NCI-H146 treated with DMSO at 0.1 percent for 48 hours (cell line): ENCODE data around the gene USP1.

Experiments
- DNase-seq: peaks from one replicate; lab custom pipeline; 2025; ENCODE audit not compliant: unreplicated experiment; lab: John Stamatoyannopoulos, UW

USP1 gene, protein sequence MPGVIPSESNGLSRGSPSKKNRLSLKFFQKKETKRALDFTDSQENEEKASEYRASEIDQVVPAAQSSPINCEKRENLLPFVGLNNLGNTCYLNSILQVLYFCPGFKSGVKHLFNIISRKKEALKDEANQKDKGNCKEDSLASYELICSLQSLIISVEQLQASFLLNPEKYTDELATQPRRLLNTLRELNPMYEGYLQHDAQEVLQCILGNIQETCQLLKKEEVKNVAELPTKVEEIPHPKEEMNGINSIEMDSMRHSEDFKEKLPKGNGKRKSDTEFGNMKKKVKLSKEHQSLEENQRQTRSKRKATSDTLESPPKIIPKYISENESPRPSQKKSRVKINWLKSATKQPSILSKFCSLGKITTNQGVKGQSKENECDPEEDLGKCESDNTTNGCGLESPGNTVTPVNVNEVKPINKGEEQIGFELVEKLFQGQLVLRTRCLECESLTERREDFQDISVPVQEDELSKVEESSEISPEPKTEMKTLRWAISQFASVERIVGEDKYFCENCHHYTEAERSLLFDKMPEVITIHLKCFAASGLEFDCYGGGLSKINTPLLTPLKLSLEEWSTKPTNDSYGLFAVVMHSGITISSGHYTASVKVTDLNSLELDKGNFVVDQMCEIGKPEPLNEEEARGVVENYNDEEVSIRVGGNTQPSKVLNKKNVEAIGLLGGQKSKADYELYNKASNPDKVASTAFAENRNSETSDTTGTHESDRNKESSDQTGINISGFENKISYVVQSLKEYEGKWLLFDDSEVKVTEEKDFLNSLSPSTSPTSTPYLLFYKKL

DNA sequence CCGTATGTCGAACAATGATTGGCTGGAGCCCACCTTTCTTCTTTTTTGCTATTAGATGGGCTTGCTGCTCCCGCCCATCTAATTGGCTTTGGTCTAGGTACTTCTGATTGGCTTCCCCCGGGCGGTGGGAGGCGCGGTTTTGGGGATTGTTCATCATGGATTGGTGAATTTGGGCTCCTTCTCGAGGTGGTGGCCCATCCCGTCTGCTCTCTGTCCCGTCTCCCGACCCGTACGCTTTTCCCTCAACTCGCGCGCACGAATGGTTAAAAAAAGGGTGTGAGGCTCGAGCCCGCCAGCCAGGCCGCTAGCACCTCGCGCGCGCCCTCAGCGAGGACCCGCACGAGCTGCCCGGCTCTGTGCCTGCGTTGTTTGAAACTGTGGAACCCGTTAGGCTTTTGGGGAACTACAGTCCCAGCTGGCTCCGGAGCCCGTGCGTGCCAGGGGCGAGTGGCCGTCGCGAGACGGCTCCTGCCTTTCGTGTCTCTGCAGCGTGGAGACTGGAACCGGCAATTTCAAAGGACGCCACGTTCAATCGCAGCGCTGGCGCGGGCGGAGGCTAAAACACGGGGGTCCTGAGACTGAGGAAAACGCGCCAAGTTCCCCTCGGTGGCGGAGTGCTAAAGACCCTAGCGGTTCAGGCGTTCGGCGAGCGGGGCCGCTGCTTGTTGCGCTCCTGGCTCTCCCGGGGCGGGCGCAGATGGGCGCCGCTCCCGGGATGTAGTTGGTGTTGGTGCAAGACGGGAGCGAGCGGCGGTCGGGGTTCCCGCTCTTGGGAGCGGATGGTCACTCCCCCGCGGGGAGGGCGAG, at the start of gene USP1:
Gene USP1 (plus strand): TSS at position 584 of the 807 bp plus-strand sequence. CDS start 2,819 bp downstream, outside the sequence.
- DNase-seq = peak; percentile 100

DNA sequence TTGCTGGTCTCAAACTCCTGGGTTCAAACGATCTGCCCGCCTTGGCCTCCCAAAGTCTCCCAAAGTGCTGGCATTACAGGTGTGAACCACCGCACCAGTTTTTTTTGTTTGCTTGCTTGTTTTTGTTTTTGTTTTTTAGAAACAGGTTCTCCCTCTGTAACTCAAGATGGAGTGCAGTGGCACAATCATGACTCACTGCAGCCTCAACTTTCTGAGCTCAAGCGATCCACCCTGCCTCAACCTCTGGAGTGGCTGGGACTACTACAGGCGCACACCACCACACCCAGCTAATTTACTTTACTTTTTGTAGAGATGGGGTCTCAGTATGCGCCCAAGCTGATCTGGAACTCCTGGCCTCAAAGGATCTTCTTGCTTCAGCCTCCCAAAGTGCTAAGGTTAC, 47.3 kb upstream of the USP1 start:
- DNase-seq = no peak

DNA sequence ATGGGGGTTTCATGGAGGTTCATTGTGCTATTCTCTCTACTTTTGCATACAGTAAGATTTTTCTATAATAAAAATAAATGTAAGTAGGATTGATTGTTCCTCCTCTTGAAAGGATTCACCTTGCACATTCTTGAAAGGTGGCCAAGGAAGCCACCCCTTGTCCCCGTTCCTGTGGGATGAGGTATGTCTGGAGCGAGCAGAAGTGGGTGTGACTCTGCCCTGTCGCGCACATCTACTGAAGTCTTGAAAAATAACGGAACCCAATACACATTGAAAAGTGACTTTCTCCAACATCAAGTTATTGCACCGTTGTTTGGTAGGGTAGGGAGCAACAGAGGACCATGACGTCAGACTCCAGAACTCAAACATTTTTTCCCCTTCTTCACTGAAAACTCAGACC, 46.8 kb upstream of the USP1 start:
- no peak for DNase-seq

DNA sequence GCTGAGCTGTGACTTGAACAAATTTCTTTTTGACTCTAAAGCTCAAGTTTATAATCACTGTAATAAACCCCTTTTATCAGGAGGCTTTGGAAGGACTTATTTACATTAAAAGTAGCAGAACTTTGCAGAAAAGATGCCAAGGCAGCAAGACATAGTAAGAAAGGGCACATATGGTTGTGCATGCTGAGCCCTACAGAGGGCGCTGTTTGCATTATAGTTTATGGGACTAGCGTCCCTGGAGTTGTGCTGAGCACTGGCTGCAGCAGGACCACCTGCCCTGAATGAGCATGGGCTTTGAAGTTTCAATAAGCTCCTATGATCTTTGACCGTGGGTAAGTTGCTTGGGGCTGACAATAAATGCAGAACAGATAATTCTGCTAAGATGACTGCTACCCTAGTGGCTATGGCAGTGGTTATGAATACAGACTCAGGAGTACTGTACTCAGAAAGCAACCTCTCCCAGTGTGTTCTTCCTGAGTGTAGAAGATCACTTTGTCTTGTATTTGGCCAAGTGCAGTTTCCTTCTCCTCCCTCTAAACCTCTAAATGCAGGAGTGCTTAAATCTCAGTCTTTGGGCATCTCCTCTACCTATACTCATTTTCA, 45.4 kb upstream of the USP1 start:
- peak; percentile 8 for DNase-seq

DNA sequence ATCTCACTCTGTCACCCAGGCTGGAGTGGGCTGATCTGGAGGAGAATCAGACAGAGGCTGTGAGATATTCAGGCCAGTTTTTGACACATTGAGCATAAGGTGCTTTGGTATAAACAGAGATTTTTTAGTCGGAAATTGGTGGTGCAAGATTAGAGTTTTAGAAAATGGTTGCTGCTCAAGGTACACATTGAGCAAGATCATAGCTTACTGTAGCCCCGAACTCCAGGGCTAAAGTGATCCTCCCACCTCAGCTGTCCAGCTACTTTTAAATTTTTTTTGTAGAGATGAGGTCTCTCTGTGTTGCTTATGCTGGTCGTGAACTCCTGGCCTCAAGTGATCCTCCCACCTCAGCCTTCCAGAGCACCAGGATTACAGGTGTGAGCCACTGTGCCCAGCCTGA, 43.9 kb upstream of the USP1 start:
- no peak for DNase-seq

DNA sequence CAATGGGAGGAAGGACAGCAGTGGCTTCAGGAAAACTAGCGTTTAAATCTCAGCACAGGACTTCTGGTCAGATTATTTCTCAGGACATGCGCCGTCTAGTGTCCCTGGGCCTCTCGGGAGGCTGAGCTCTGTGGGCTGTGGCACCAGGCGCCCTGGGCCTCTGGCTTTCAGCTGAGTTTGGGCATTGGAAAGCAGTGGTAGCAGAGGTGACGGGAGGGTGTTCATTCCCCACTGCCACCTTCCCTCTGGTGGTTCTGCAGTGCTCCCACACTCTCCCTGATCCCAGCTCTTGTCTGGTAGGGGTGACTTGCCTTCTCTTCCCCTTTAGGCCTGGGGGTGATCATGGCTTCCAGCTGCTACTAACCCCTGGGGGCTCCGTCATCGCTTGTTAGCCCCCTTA, 42.2 kb upstream of the USP1 start:
- no peak for DNase-seq

DNA sequence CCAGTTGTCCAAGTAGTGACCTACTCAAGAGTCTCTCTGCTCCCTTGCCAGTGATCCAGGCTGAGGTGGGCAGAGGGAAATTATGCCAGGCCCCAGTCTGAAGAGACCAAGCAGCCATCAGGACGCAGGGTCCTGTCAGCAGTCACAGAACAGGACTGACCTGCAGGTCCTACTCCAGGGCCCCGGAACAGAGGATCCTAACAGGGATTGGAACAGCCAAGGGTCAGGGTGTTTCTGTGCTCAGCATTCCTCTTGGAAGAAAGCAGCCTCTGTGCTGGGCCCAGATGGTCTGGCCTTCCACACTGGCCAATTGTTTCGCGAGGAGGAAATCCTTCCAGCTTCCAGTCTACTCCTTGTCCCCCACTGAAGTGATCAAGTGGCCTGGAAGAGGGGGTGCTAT, 41.6 kb upstream of the USP1 start:
- DNase-seq = no peak

DNA sequence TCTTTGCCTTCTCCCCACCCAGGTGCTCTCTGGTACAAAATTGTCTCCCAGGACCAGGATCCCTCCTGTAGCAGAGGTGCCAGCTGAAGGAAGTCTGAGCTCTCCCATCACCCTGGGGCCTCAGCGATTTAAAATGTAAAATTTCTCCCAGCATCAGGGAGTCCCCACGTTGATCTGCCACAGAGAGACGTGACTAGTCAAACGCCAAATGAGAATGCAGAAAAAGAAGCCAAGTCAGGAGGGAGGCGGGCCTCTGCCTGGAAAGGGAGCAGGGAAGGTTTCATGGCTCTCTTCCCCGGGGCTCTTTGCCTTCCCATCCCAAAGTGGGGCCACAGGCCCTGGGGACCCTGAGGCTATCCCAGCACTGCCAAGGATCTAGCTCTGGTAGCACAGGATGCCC, 40.0 kb upstream of the USP1 start:
- DNase-seq = no peak

DNA sequence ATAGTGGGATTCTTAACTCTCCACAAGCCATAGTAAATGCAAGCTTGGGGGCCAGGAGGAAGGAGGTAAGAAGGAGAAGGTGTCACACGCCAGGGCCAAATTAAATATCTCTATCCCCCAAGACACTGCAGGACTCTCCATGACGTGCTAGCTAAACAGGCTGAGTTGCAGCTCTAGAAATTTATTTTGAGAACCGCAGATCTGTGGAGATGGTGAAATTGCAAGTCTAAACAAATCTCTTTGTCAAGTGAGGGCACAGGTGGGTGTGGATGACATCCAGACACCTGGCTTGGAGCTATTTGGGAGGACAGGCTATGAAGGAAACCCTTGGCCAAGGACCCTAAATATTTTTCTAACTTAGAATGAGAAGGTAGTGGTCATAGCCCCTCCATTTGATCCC, 39.5 kb upstream of the USP1 start:
- no peak for DNase-seq

DNA sequence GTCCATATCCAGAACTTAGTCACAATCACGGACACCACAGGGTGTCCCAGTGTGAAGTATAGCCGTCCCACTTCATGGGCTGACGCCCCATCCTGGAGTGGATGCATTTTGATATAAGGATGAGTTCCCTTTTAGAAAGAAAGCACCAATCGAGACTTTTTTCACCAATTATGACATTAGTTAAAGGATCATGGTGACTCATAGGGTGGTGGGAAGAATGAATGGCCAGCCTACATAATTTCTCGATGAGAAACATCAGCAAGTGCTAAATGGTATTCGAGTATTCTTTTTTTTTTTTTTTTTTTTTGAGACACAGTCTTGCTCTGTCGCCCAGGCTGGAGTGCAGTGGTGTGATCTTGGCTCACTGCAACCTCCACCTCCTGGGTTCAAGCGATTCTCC, 38.5 kb upstream of the USP1 start:
- no peak for DNase-seq

DNA sequence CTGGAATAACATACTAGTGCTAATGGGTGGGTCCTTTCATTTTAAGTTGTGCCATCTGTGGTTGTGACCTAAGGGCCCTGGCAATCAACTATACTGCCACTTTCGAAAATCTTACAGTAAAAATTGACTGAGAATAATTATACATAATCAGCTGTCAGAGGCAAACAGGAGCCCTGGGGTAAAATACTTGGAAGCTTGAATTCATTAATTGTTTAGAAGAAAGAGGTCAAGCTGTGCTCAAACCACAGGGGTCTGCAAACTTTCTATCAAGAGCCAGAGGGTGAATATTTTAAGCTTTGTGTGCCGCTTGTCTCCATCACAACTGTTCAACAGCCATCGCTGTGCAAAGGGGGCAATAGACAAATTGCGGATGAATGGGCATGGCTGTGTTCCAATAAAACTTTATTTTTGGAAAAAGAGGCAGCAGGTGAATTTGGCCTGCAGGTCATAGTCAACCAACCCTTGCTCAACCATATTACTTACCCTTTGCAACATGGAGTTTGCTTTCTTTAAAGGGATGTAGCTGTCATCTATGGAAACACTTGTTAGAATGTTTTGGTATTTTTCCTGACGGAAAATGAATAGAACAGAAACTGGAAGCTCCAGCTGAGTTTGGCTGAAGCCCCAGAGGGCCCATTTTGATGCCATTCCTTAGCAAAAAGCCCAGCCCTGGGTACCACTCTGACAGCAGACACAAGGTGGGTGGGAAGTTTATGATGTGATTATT, 35.7 kb upstream of the USP1 start:
- peak; percentile 93 for DNase-seq

DNA sequence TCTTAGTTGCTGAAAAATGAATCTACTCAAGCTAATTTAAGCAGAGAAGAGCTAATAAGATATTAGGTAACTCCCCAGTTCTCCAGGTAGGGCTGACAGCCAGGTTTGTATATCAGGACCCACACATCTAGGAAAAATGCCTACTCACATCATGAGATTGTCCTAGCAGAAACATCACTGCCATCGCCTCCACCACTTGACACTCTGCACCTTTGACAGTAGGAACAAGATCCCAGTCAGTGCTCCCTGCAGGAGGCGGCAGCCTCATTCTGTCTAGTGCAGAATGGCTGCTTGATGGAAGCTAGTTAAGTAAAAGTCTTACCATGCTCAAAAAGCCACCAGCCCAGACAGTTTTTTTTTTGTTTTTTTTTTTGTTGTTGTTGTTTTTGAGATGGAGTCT, 31.6 kb upstream of the USP1 start:
- DNase-seq = no peak

DNA sequence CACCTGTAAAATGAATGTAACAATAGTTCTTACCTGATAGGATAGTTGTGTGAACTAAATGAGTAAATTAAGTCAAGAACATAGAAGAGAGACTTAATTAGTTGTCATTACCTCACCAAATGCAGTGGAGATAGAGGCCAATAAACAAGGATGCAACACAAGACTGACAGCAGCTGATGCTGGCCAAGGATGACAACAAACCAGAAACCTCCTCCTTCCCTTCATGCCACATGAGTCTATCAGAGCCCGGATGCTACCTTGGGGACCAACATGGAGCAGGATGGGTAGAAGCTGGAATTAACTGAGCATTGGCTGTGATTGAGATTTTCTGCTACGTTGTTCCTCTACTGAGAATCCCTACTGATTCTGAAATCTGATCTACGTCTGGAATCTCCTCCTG, 30.3 kb upstream of the USP1 start:
- DNase-seq = peak; percentile 8

DNA sequence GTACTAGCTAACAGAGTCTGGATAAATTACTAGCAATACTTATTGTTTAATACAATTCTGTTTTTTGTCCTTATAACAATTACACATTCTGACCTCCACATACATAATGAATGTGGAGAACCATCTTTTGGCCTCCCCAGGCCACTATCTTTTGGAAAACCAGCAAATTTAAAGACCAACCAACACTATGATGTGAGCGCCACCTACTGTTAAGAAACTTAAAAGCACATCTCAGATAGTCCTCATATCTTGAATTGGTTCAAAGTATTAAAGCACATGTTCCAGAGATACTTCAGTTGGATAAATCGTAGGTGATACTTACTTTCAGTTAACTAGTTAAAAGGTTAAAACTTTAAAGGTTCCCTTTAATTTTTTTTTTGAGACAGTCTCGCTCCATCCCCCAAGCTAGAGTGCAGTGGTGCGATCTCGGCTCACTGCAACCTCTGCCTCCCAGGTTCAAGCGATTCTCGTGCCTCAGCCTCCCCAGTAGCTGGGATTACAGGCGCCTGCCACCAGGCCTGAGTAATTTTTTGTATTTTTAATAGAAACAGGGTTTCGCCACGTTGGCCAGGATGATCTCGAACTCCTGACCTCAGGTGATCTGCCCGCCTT, 29.3 kb upstream of the USP1 start:
- peak; percentile 55 for DNase-seq

DNA sequence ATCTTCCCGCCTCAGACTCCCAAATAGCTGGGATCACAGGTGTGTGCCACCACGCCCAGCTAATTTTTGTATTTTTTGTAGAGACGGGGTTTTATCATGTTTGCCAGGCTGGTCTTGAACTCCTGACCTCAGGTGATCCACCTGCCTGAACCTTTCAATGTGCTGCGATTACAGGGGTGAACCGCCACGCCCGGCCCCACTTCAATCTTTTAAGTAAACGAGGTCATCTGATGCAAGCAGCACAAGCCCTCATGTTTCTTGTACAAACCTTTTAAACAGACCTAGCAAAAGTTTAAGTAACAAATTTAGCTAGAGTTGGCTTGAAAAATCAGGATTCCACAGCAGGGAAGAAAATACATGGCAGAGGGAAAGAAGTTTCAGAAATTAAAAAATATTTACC, 21.2 kb upstream of the USP1 start:
- DNase-seq = no peak

DNA sequence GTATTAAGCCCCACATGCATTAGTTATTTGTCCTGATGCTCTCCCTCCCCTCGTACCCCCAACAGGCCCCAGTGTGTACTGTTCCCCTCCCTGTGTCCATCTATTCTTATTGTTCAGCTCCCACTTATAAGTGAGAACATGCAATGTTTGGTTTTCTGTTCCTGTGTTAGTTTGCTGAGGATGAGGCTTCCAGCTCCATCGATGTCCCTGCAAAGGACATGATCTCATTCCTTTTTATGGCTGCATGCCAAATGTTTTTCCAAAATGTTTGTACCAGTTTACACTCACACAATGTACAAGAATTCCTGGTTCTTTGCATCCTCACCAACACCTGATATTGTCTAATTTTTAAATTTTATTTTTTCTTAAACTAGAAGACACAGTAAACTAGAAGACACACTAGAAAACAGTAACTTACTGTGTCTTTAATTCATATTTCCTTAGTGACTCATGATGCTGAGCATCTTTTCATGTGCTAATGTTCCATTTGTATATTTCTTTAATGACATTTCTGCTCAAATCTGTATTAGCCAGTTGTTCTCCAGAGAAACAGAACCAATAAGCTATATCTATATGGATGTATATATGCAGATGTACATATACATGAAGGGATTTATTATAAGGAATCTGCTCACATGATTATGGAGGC, 19.4 kb upstream of the USP1 start:
- DNase-seq = no peak

DNA sequence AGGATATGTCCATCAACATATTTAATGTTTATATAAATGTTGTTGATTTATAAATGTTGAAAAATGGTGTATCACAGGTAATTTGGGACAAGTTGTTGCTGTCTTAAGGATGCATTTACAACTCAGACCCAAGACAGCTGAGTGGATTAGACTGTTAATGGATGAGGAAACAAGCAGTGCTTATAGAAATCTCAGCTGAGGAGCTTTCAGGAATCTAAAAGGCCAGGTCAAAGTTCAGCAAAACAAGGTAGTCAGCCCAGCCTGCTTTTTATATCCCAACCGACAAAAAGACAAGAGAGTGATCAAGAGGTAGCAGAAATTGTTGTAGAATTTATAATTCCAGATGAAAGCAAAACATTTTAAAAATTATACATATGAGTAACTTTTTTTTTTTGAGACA, 16.6 kb upstream of the USP1 start:
- no peak for DNase-seq

DNA sequence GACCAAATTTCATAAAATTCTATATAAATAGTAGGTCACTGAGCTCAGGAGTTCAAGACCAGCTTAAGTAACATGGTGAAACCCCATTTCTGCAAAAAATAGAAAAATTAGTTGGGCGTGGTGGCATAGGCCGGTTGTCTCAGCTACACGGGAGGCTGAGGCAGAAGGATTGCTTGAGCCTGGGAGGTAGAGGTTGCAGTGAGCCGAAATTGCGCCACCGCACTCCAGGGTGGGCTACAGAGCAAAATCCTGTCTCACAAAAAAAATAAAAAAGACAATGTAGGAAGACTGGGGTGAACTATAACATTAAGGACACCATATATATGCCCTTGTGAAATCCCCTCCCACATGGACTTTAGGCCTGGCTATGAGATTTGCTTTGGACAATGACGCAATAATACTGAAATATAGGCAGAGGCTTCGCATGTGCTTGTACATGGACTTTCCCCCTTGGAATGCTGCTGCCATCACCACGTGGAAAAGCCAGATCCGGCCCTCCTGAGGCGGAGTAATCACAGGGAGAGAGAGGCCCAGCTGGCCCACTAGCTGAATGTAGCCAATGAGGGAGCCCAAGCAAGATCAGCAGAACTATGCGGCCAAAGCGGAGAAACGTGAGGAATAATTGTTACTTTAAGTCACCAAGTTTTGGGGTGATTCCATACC, 13.1 kb upstream of the USP1 start:
- DNase-seq = no peak

DNA sequence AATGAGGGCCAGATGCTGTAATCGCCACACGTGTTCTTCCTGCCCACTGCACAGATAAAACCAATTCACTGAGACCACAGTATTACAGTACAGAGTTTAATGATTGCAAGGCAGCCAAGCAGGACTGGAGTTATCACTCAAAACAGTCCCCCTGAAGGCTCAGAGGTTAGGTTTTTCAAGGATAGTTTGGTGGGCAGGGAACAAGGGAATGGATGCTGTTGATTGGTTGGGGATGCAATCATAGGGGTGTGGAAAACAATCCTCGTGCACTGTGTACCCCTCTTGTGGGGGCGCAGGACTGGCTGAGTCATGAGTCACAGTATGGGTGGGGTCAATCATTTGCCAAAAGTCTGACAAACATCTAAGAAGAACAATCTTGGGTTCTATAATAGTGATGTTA, 12.4 kb upstream of the USP1 start:
- no peak for DNase-seq
